Mammary epithelial cell (primary cell): Measurements from ENCODE around the gene YWHAQ.

Experiments
- EZH2 ChIP-seq: IDR thresholded peaks from 2 replicates; pipeline ENCODE4 v1.6.1; 2012; ENCODE audit warnings: low read length, inconsistent platforms, borderline replicate concordance
- TF ChIP-seq, protein P1 (sequence below), 2 donors: IDR thresholded peaks in 1 of 2; conservative IDR thresholded peaks in 1 of 2; 2 replicates each; pipeline ENCODE4 v1.5.1; 2011 to 2012; ENCODE audit warnings: inconsistent platforms in 2 of 2, low read length in 2 of 2, mild to moderate bottlenecking in 2 of 2, control low read depth in 1 of 2, low read depth in 1 of 2; ENCODE audit not compliant: insufficient read depth in 1 of 2; ENCODE audit errors: extremely low read depth in 1 of 2

DNA sequence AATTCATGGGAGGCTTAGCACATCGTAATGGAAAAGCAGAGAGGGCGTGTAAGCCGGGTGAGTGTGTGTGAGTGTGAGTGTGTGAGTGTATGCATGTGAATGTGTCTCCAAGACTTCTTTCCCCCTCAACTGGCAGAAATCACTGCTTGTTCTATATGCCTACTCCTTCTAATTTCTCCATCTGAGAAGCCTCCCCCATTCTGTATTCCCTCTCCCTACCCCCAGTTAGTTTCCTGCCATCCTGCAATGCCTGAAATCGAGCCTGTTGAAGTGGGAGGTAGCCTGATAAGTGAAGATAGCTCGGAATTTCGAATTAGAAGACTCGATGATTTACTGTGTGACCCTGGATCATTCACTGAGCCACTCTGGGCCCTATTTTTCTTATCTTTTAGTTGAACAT lies 30.0 kb upstream of the YWHAQ start:
- TF ChIP-seq, protein P1, sequence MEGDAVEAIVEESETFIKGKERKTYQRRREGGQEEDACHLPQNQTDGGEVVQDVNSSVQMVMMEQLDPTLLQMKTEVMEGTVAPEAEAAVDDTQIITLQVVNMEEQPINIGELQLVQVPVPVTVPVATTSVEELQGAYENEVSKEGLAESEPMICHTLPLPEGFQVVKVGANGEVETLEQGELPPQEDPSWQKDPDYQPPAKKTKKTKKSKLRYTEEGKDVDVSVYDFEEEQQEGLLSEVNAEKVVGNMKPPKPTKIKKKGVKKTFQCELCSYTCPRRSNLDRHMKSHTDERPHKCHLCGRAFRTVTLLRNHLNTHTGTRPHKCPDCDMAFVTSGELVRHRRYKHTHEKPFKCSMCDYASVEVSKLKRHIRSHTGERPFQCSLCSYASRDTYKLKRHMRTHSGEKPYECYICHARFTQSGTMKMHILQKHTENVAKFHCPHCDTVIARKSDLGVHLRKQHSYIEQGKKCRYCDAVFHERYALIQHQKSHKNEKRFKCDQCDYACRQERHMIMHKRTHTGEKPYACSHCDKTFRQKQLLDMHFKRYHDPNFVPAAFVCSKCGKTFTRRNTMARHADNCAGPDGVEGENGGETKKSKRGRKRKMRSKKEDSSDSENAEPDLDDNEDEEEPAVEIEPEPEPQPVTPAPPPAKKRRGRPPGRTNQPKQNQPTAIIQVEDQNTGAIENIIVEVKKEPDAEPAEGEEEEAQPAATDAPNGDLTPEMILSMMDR (conservative IDR thresholded peaks at IDR 0.05 in 1 of 2, IDR thresholded peaks at IDR 0.05 in 1 of 2; ENCODE audit: extremely low read depth in 1 of 2, insufficient read depth in 1 of 2, low read depth in 1 of 2, low read length in 2 of 2), result no peak
- no peak for TF ChIP-seq EZH2
